GM19463 (cell line): ENCODE measurements around the gene HORMAD2.
"Not testable (repeated sequence)": the region's sequence is repeated elsewhere in the genome, so short reads cannot be mapped to it uniquely, and the experiment has no call there.

Source experiments
- ATAC-seq: cut with Tn5 transposase; IDR thresholded peaks from one replicate; pipeline ENCODE4 v1.9.1; 2021; ENCODE audit warnings: mild to moderate bottlenecking, moderate library complexity; ENCODE audit not compliant: unreplicated experiment

The HORMAD2 gene

DNA sequence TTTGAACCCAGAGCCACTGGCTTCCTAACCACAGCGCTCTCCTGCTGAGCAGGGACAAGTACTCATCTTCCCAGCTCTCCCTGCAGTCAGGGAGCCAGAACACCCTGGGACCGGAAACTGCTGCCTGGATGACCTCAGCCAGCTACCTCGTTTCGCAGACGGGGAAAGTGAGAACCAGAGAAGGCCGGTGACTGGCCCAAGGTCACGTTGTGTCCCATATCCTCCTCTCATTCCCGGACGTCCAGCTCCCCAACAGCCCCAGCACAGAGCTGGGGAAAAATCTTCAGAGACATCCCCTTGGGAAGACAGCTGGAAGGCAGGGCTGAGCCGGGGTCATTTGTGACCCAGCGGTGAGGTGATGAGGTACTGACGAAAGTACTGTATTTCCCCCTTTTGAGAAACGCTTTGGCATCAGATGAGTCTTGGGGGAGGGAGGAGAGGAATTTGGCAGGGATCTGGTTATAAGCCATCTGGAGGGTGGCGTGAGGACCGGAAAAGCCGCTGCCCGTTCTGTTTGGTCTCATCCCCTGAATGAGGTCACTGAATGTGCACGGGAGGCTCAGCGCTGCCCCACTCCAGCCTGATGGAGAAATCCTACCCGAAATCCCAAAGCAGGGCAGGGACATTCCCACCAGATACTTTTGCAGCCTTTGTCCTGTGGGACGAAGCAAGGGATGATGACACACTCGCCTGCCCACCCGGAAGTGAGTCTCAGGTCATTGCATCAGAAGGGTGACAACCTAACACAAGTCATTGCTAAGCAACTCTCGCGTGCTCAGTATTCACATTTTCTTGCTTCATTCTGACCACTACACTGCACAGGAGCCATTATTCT, 125.2 kb downstream of the HORMAD2 start:
- ATAC-seq = no peak

DNA sequence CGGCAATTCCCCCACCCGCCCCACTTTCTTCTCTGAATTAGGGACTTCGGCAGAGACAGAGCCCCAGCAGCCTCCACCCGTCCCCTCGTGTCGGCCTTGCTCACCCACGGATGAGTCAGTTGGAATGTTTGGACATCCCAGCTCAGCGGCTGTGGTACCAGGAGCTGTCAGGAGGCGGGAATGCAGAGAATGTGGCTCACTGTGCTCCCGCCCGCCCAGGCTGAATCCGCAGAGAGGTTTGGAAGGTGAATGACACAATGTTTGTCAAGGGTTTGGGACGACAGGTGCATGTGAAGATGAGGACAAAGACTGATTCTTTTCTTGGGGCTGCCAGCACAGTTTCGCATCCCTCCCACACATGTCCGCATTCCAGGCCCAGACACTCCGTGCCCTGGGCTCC, 126.7 kb downstream of the HORMAD2 start:
- no peak for ATAC-seq

DNA sequence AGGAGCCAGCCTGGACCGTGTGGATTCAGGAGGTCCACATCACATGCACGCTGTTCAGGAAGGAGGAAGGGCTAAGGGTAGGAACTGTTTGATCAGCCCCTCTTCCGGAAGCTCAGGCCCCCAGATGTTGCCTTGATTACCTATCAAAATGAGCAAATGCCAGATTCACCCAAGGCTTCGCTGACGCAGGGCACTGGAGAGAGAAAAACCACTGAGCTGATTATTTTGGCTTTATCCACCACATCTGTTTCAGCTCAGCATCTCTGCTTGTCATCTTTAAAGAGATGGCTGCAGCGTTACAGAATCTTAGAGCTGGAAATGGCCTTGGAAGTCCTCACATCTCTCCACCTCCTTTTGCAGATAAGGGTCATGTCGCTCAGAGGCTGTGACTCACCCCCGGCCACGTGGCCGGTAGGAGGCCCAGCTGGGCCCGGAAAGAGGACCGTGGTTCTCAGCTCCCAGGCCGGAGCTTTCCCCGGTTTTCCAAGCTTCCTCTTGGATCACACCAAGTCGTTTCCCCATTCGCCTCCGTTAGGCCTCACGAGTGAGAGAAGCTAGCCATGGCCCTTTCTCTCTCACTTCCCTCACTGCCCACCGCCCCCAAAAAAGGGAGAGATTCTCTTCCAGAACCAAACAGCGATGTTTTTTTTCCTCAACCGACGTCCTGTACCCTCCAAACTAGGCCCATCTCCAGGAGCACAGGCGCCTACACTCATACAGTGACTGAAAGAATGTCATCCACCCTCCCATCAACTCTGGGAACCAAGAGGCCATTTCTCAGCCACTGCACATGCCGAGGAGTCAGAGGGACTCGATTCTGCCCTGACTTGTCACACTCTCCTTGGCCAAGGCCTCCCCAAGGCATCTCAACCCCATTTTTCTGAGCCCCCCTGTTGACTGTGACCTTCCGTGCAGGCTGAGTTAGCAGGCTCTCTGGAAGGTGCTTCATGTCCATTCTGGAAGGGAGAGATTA, 128.7 kb downstream of the HORMAD2 start:
- ATAC-seq = no peak

DNA sequence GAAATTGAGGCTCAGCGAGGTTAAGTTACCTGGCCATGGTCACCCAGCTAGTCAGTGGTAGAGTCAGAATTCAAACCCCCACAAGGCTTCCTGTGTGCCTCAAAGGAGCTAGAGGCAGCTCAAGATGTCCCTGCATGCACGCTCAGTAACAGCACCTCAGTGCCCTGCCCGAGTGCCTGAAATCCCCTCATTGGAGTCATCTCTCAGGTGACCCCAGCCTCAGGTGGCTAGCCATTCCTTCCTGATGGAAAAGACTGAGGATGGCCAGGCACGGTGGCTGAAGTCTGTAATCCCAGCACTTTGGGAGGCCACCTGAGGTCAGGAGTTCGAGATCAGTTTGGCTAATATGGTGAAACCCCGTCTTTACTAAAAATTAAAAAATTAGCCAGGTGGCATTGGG, 129.4 kb downstream of the HORMAD2 start:
- ATAC-seq = no peak

DNA sequence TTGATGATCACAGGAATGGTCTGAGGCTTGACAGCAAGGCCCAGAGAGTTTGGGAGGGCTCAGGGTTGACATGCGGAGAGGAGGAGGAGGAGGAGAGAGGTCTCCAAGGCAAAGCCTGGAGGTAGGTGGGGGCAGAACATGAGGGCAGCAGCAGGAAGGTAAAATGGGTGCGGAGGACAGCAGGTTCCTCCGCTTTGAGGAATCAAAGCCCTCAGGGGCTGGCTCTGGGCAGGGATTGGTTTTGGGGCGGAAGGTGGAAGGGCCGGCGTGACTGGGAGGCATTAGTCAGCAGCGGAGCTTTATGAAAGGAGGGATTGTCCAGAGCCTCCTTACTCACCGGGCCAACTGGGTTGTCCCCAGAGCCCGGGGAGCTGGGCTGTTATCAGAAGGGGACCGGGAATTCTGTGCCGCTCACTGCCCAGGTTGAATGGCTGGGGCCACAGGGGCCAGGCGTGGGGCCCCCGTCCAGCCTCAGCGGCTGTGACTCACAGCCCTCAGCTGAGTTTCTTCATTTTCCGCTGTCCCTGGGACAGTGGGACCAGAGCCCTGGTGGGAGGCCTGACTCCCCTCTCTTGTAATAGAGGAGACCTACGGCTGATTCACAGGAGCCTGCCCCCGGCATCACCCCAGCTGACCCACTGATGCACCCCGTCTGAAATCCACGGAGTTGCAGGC, 130.1 kb downstream of the HORMAD2 start:
- ATAC-seq = no peak

DNA sequence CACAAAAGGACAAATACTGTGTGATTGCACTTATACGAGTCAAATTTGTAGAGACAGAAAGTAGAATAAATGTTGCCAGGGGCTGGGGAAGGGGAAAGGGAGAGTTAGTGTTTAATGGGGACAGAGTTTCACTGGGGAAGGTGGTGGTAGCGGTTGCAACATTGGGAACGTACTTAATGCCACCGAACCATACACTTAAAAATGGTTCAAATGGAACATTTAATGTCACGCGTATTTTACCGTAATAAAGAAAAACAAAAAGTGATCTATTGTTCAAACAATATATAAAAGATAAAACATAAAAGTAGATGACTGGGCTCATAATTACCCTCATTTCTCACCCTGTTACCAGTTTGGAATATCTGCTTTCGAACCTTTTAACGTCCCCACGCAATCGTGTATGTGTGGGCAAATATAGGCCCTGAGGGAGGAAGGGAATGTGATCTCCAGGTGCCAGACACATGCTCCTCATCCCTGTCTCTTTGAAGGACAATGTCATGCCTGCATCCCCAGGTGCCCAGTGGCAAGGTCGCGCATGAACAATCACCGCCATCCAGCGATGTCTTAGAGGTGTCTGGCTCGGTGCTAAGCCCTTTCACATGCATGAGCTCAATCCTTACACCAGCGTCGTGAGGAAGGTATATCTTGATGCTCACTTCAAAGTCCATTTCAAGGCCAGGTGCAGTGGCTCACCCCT, 131.0 kb downstream of the HORMAD2 start:
- no peak for ATAC-seq

DNA sequence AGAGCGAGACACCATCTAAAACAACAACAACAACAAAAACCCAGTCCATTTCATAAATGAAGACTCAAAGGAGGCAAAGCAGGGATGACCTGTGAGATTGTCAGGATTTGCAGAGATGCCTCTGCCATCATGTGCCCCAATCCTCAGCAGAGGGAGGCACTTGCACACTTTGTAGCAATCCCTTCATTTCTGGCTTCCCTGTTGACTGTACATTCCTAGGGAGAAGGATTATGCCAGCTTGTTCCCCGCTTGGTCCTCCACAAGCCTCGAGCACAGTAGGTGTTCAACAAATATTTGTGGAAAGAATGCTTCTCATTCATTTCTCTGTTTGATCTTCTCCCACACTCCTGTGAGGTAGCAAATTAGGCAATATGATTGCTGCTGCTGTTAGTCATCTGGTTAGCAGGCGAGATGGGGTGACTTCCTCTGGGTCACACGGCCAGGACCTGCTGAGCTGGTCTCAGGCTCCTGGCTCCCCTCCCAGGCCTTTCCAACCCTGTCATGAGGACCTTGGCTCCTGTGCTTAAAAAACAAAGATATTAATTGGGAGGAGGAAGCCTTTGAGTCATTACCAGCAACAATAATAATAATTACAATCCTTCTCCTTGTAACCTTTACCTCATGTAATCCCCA, 132.2 kb downstream of the HORMAD2 start:
- no peak for ATAC-seq

DNA sequence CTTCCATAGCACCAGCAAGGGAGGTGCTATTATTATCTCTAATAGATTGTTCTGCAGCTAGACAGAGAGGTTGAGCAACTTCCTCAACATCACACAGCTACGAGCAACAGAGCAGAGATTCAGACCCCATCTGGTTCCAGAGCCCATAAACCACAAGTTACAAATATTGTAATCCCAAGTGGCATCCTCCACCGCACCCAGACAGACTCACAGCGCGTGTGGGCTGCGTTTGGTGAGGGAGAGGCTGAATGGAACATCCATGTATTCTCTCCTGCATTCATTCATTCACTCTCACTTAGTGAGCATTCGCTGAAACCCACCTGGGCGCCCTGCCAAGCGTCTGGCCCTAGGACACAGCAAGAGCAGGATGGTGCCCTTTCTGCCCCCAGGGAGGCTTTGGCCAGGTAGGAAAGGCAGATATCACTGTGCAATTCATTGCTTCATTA, 132.8 kb downstream of the HORMAD2 start:
- no peak for ATAC-seq

DNA sequence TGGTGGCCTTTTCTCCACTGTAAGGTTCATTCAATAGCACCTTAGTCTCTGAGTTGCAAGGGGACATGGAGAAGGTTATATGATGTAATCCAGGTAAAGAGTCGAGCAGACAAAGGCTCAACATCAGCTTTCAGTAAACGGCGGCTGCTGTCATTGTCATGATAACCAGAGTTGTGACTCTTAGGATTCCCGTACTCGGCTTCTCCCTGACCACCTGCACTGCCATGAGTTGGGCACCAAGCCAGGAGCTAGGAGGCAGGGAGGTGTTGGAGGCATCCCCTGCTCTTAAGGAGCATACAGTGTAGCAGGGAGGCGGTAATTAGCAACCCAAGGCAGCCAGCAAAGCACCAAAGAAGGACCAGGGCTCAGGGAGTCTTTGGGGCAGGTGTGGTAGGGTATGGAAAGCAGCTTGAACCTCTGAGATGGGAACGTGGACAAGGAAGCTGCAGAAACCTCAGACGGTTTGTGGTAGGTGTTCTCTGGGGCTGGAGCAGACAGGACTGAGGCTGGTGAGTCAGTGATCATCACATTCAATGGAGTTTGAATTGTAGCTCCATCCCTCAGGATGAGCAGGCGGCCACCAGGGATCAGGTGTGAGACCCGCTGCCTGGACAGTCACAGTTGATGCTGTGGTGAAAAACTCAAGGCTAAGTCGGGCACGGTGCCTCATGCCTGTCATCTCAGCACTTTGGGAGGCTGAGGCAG, 134.6 kb downstream of the HORMAD2 start:
- ATAC-seq = no peak

DNA sequence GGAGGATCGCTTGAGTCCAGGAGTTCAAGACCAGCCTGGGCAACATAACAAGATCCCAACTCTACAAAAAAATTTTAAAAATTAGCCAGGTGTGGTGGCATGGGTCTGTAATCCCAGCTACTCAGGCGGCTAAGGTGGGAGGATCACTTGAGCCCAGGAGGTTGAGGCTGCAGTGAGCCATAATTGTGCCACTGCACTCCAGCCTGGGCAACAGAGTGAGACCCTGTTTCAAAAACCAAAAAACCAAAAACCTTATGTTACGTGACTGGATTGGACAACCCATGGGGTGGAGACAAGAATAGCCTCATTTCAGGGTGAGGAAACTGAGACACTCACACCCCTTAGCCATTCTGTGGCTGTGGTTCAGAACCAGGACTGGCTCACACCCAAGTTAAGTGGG, 136.0 kb downstream of the HORMAD2 start:
- ATAC-seq = not testable (repeated sequence)

DNA sequence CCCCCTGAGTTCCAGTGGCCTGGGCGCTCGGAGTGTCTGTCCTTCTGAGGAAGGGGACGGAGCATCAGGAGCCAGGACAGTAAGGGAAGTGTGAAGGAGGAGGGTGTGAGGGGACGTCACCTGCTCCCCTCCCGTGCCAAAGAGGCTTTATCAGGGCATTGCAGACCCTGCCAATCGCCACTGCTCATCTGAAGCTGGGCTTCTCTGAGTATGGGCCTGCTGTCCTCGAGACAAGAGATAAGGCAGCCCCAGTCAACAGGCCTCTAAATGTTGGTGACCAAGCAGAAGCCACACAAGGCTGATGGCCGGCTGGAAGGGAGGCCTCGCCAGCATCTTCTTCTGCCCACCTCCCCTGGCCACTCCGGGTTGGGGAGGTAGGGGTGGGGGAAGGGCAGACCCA, 136.4 kb downstream of the HORMAD2 start:
- no peak for ATAC-seq

DNA sequence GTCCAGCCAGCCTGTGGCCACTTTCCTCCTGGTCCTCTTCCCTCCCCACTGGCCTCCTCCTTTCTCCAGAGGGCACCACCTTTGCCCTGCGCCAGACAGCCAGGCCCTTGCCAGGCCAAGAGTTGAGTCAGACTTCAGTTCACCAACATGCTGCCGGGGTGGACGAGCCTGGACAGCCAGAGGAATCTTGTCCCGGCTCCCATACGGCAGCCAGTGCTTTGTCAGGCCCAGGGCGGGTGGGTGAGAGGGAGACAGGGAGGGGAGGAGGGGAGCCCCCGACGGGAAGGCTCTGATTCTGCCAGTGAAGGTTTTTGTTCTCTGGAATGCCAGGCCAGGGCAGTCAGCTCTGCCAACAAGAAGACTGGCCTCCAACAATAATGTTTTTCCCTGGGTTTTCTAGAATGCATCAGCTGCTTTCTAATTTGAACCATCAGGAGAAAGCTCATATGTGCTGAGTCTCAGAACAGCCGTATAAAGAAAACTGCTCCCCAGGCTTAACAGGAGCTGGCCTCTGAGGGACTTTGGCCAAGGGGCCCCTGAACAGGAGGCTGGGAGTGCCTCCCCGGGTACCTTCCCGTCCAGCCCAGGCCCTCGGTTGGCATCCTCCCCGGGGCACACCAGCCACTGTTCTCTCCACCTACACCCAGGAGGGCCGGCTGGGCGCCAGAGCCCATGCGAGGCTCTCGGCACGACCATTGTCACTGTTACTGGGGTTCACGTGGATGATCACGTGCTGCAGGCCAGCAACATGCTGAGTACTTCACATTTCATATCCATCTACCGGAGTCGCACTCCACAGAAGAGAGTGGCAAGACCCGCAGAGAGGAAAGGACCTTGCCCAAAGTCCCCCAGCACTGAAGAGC, 137.7 kb downstream of the HORMAD2 start:
- no peak for ATAC-seq

DNA sequence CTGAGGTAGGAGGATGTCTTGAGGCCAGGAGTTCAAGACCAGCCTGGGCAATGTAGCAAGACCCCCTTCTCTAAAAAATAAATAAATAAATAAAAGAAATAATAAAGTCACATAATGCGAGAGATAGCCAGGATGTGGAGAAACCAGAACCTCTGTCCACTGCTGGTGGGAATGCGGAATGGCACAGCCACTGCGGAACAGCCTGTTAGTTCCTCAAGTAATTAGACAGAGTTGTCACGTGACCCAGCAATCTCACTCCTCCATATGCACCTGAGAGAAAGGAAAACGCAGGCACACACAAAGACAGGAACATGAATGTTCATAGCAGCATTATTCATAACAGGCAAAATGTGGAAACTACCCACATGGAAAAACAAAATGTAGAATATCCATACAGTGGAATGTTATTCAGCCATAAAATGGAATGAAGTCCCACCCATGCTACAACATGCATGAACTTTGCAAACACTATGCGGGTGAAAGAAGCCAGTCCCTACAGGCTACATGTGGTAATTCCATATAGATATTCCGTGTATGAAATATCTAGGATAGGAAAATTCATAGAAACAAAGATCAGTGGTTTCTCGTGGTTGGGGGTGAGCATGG, 138.9 kb downstream of the HORMAD2 start:
- no peak for ATAC-seq

DNA sequence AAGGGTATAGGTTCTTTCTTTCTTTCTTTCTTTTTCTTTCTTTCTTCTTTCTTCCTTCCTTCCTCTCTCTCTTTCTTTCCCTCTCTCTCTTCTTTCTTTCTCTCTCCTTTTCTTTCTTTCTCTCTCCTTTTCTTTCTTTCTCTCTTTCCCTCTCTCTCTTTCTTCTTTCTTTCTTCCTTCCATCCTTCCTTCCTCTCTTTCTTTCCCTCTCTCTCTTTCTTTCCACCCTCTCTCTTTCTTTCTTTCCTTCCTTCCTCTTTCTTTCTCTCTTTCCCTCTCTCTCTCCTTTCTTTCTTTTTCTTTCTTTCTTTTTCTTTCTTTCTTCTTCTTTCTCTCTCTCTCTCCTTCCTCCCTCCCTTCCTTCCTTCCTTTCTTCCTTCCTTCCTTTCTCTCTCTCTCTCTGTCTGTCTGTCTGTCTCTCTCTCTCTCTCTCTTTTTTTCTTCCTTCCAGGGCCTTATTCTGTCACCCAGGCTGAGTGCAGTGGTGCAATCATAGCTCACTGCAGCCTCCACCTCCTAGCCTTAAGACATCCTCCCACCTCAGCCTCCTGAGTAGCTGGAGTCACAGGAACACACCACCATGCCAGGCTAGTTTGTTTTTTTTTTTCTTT, 139.5 kb downstream of the HORMAD2 start:
- no peak for ATAC-seq

DNA sequence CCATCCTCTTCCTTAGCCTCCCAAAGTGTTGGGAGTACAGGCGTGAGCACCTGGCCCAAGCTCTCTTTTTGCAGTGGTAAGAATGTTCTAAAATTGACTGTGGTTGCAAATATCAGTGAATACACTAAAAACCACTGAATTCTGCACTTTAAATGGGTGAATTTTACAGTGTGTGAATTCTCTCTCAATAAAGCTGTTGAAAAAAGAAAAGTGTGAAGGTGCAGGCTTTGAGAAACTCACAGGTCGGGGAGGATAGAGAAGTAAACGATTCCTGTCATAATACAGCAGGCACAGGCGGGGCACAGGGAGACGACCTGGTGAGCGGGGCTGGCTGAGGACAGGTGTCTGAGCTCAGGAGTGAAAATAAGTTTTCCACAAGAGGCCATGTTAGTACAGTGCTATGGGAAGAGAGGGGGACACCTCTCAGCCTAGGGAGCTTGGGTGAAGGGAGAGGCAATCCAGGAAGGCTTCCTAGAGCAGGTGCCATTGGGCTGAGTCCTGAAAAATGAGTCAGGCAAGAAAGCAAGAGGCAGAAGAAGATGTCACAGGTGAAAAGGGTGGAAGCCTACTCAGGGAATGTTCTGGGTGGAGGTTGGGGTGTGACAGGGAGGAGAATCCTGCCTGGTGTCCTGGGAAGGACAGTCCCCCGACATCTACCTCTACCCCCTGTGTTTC, 140.2 kb downstream of the HORMAD2 start:
- ATAC-seq = no peak

DNA sequence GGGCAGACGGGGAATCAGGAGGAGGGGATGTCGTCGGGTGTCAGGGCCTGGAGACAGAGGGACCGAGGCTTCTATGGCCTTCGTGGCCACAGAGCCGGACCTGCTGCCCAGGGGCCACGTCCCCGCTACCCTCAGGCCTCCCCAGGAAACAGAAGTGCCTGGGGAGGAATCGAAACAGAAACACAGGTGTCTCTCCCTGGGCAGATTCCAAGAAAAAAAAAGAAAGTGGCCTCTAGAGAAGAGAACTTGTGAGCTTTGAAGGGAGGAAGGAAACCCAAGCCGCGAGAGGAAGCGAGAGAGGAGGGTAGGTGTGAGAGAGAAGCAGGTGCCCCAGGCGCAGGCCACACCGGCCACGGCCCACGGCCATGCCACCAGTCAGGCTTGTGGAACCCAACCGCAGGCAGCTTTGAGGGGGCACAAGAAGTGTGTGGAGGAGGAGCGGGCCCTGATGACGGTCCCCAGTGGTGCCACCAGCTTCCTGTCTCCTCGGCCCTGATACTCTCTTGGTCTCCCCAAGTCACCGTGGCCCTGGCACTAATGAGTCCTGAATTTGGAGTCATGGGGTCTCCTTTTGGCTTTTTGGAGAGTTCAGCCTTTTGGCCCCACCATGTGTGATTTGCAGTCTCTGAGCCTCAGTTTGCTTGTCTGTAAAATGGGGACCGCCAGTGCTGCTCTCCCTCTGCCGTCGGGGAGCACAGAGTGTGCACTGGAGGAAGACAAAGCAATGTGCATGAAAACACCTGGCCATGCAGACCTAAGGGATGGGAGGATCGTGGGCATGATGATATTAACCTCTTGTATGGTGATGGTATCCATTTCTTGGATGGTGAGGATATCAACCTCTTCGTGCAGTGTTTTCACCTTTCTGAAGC, 141.1 kb downstream of the HORMAD2 start:
- no peak for ATAC-seq
